Myocyte (in vitro differentiated cells): ENCODE measurements around the gene GOLGA6L10. TPM values are rescaled to one million over a fixed set of nuclear protein-coding genes. Genes with fewer than 3 reads are reported as not detected.
"Not testable (repeated sequence)": the region's sequence is repeated elsewhere in the genome, so short reads cannot be mapped to it uniquely, and the experiment has no call there.

Source experiments
- DNase-seq: peaks from one replicate; pipeline ENCODE4 v3.0.0-alpha.2; 2012; ENCODE audit warnings: low read depth
- total RNA-seq: library from RNA; depleted of rRNA; stranded (reverse); fragments of >200 nt; gene quantifications from 2 replicates; pipeline ENCODE4 v1.2.3, GENCODE V29; 2014

GOLGA6L10 gene
- total RNA-seq, 1 donor from 2014 or later, result 0.53 TPM

- DNase-seq, result no peak
Measured at GRCh38 chr15:82300883-82301282, 48.4 kb downstream of the GOLGA6L10 start.

- DNase-seq, result peak; percentile 41
Measured at GRCh38 chr15:82300326-82300725, 48.9 kb downstream of the GOLGA6L10 start.

DNA sequence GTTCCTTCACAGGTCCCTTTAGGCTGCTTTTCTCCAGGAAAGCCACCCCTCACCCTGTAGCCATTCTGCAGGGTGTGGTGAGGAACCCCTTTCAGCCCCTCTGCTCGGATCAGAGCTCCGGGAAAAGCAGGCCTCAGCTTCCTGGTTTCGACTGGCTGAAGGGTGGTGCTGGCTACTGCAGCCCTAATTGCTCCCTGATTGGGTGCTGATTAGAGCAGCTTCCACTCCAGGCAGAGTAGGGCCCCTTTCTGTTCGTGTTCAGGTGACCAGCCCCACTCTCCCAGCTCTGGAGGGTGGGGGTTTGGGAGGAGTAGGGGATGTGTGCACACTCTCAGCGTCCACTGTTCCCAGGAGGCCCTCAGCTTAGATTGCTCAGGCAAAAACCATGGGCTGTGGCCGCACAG, 49.8 kb downstream of the GOLGA6L10 start:
- not testable (repeated sequence) for DNase-seq

DNA sequence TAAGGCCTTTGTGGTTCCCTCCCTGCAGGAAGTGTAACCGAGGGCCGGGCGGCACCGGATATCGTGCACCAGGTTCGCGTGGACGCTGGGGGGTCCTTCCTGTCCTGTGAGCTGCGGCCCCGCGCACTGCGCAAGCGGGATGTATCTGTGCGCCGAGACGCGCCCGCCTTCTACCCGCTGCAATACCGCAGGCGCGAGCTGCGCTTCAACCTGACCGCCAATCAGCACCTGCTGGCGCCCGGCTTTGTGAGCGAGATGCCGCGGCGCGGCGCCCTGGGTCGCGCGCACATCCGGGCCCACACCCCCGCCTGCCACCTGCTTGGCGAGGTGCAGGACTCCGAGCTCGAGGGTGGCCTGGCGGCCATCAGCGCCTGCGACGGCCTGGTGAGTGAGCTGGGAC, 50.8 kb downstream of the GOLGA6L10 start:
- no peak for DNase-seq

DNA sequence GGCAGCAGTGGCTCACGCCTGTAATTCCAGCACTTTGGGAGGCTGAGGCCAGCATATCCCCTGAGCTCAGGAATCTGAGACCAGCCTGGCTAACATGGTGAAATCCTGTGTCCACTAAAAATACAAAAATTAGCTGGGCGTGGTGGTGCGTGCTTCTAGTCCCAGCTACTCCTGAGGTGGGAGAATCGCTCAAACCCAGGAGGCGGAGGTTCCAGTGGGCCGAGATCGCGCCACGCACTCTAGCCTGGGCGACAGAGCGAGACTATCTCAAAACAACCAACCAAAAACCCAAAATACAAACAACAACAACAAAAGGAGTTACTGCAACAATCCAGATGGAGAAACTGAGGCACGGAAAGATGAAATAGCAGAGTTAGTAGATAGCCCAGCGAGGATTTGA, 51.2 kb downstream of the GOLGA6L10 start:
- no peak for DNase-seq

GRCh38 chr15:82297546-82297945, 51.7 kb downstream of the GOLGA6L10 start:
- no peak for DNase-seq

DNA sequence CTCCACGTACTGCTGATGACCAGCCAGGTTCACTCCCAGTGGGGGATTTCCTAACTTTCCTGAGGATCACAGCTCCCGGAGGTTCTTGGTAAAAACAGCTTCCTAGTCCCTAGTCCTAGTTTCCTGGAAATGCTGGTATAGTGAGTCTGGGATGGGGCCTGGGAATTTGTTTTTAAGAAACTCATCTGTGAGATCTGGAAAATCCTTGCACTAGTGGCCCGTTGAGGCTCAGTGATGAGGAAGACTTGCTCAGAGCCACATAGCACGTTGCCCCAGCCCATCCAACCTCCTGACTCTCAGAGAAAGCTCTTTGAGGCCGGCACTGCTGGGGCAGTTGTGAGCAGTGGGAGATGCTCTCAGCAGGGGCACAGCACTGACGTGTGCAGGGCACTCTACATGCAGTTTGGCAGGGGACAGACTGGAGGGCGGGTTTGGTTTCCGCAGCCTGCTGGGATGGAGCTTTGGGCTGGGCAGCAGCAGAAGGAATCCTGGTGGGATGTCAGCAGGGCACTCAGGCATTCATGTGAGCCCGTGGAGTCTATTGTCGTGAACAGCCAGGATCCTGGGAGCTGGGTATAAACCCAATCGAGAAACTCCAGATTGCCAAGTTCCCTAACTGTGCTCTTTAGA, 55.1 kb downstream of the GOLGA6L10 start:
- no peak for DNase-seq

DNA sequence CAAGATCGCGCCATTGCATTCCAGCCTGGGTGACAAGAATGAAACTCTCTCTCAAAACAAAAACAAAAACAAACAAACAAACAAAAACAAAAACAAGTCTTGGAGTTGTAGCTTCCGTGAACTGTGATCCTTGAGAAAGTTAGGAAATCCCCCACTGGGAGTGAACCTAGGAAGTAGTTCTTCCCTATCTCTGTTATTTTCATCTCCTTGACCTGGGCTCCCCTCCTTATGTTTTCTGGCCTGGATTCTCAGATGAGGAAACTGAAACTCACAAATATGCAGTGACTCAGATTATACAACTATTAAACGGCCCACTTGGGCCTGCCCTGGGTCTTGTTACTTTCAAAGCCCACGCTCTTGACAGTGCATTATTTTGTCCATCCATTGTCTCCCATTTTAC, 57.0 kb downstream of the GOLGA6L10 start:
- DNase-seq, result no peak

Other genes with a start within 250 kb of the GOLGA6L10 start
- 21.4 and 22.5 TPM in 2 replicates for gene EFL1, start 86.7 kb downstream of the GOLGA6L10 start, total RNA-seq
- 0.29 and 3.6 TPM in 2 replicates for gene SAXO2, start 86.7 kb downstream of the GOLGA6L10 start, total RNA-seq
- gene GOLGA6L9, start 80.3 kb upstream of the GOLGA6L10 start, total RNA-seq, result 1.5 and 1.6 TPM in 2 replicates
- gene RPS17, start 191.0 kb upstream of the GOLGA6L10 start, total RNA-seq, result 1,837 and 2,286 TPM in 2 replicates